HG03025 (cell line): ENCODE results near the gene FAM9C.
"Not testable (repeated sequence)": the region's sequence is repeated elsewhere in the genome, so short reads cannot be mapped to it uniquely, and the experiment has no call there.

ENCODE experiments used
- ATAC-seq: cut with Tn5 transposase; IDR thresholded peaks from one replicate; pipeline ENCODE4 v1.9.1; 2021; ENCODE audit warnings: mild to moderate bottlenecking, moderate library complexity; ENCODE audit not compliant: unreplicated experiment, low FRiP score

Gene FAM9C

GRCh38 chrX:13044441-13044840 is at the start of gene FAM9C:
TSS of gene FAM9C (minus strand) at chrX:13044620. CDS start at chrX:13043789, 831 bp downstream.
- ATAC-seq = no peak

GRCh38 chrX:13093529-13094140 is 49.2 kb upstream of the FAM9C start:
- ATAC-seq = no peak

- peak; percentile 50 for ATAC-seq
Measured at GRCh38 chrX:13092455-13092941, 48.1 kb upstream of the FAM9C start.

- ATAC-seq = no peak
Measured at GRCh38 chrX:13091111-13091765, 46.8 kb upstream of the FAM9C start.

- ATAC-seq = no peak
Measured at GRCh38 chrX:13090339-13091110, 46.1 kb upstream of the FAM9C start.

- no peak for ATAC-seq
Measured at GRCh38 chrX:13090027-13090338, 45.6 kb upstream of the FAM9C start.

GRCh38 chrX:13088156-13088487 is 43.7 kb upstream of the FAM9C start:
- no peak for ATAC-seq

GRCh38 chrX:13087322-13088155 is 43.1 kb upstream of the FAM9C start:
- peak; percentile 78 for ATAC-seq

GRCh38 chrX:13086793-13087321 is 42.4 kb upstream of the FAM9C start:
- not testable (repeated sequence) for ATAC-seq

- no peak for ATAC-seq
Measured at GRCh38 chrX:13086076-13086475, 41.7 kb upstream of the FAM9C start.

- no peak for ATAC-seq
Measured at GRCh38 chrX:13085526-13085925, 41.1 kb upstream of the FAM9C start.

GRCh38 chrX:13084611-13085010 is 40.2 kb upstream of the FAM9C start:
- no peak for ATAC-seq

- ATAC-seq = not testable (repeated sequence)
Measured at GRCh38 chrX:13083755-13084326, 39.4 kb upstream of the FAM9C start.

- no peak for ATAC-seq
Measured at GRCh38 chrX:13082206-13083065, 38.0 kb upstream of the FAM9C start.

- ATAC-seq = no peak
Measured at GRCh38 chrX:13081395-13082205, 37.2 kb upstream of the FAM9C start.

- no peak for ATAC-seq
Measured at GRCh38 chrX:13080128-13080795, 35.8 kb upstream of the FAM9C start.

- no peak for ATAC-seq
Measured at GRCh38 chrX:13078739-13079444, 34.5 kb upstream of the FAM9C start.
